ENCODE data around the gene SCRT2. TPM values are rescaled to one million over a fixed set of nuclear protein-coding genes. Genes with fewer than 3 reads are reported as not detected.

Gene SCRT2
- polyA plus RNA-seq, 1 donor from 2014 or later = 2.5 TPM

GRCh38 chr20:651713-652614, 23.6 kb downstream of the SCRT2 start:
- peaks cover 8% of the 10 kb centered on the region for H3K36me3 ChIP-seq (ENCODE audit: insufficient read depth, low read length)
- H3K9ac ChIP-seq (ENCODE audit: low read length) = no peak overlapping the region
- peak overlapping the region; percentile 14 for H3K4me2 ChIP-seq (ENCODE audit: low read length)
- TF ChIP-seq SMC3 (conservative IDR thresholded peaks at IDR 0.05; ENCODE audit: poor library complexity) (no peak), CTCF (IDR thresholded peaks at IDR 0.05; ENCODE audit: poor library complexity, severe bottlenecking) (no peak), EP300 (conservative IDR thresholded peaks at IDR 0.05; ENCODE audit: poor library complexity, severe bottlenecking) (no peak), EZH2 (IDR thresholded peaks at IDR 0.05; ENCODE audit: borderline replicate concordance, insufficient read depth, low read length, poor library complexity, severe bottlenecking) (no peak), MXI1 (conservative IDR thresholded peaks at IDR 0.05; ENCODE audit: poor library complexity, severe bottlenecking) (no peak), REST (IDR thresholded peaks at IDR 0.05; ENCODE audit: borderline replicate concordance) (no peak), RAD21 (conservative IDR thresholded peaks at IDR 0.05) (no peak), TAF1 (IDR thresholded peaks at IDR 0.05; ENCODE audit: low read depth) (no peak), POLR2AphosphoS5 (IDR thresholded peaks at IDR 0.05) (no peak)
- H3K9me3 ChIP-seq (ENCODE audit: low read length) = no peaks in the 10 kb centered on the region
- no peaks in the 10 kb centered on the region for H3K27me3 ChIP-seq (ENCODE audit: insufficient read depth, low read depth, low read length)
- H3K79me2 ChIP-seq (replicated peaks; ENCODE audit: insufficient read depth, low read length) = no peaks in the 10 kb centered on the region
- peak overlapping the region; percentile 67 for H3K4me3 ChIP-seq (ENCODE audit: low read length)
- H3F3A ChIP-seq (ENCODE audit: insufficient read depth, low read length, poor library complexity, severe bottlenecking) = no peaks in the 10 kb centered on the region
- no peak overlapping the region for H2AFZ ChIP-seq (ENCODE audit: low read depth, low read length)
- no peaks in the 10 kb centered on the region for H3K9me2 ChIP-seq (ENCODE audit: insufficient read depth, low read length)
- no peak overlapping the region for H3K27ac ChIP-seq (ENCODE audit: low read length)
- no peaks in the 10 kb centered on the region for H4K20me1 ChIP-seq (ENCODE audit: insufficient read depth)

- Histone ChIP-seq H3K27me3 (ENCODE audit: insufficient read depth, low read depth, low read length) (no peaks in the 10 kb centered on the region), H3K79me2 (replicated peaks; ENCODE audit: insufficient read depth, low read length) (no peaks in the 10 kb centered on the region), H3K9ac (ENCODE audit: low read length) (no peak overlapping the region), H3F3A (ENCODE audit: insufficient read depth, low read length, poor library complexity, severe bottlenecking) (no peaks in the 10 kb centered on the region), H3K36me3 (ENCODE audit: insufficient read depth, low read length) (peaks cover 8% of the 10 kb centered on the region), H3K9me2 (ENCODE audit: insufficient read depth, low read length) (no peaks in the 10 kb centered on the region), H4K20me1 (ENCODE audit: insufficient read depth) (no peaks in the 10 kb centered on the region), H3K4me2 (ENCODE audit: low read length) (no peak overlapping the region), H3K4me3 (ENCODE audit: low read length) (no peak overlapping the region), H3K27ac (ENCODE audit: low read length) (no peak overlapping the region), H3K9me3 (ENCODE audit: low read length) (no peaks in the 10 kb centered on the region), H2AFZ (ENCODE audit: low read depth, low read length) (no peak overlapping the region)
- TF ChIP-seq EZH2 (IDR thresholded peaks at IDR 0.05; ENCODE audit: borderline replicate concordance, insufficient read depth, low read length, poor library complexity, severe bottlenecking) (no peak), REST (IDR thresholded peaks at IDR 0.05; ENCODE audit: borderline replicate concordance) (no peak), TAF1 (IDR thresholded peaks at IDR 0.05; ENCODE audit: low read depth) (no peak), MXI1 (conservative IDR thresholded peaks at IDR 0.05; ENCODE audit: poor library complexity, severe bottlenecking) (no peak), EP300 (conservative IDR thresholded peaks at IDR 0.05; ENCODE audit: poor library complexity, severe bottlenecking) (no peak), SMC3 (conservative IDR thresholded peaks at IDR 0.05; ENCODE audit: poor library complexity) (no peak), POLR2AphosphoS5 (IDR thresholded peaks at IDR 0.05) (no peak), RAD21 (conservative IDR thresholded peaks at IDR 0.05) (no peak), CTCF (IDR thresholded peaks at IDR 0.05; ENCODE audit: poor library complexity, severe bottlenecking) (no peak)
These were observed 24.6 kb downstream of the SCRT2 start for GRCh38 chr20:650954-651353.
